ENCODE data around the gene MMD.
"Not testable (repeated sequence)": the region's sequence is repeated elsewhere in the genome, so short reads cannot be mapped to it uniquely, and the experiment has no call there.

MMD gene

GRCh38 chr17:55395803-55396505, 25.7 kb downstream of the MMD start:
- no peak for DNase-seq (ENCODE audit: low read depth in 2 of 2, low spot score in 1 of 2)

DNA sequence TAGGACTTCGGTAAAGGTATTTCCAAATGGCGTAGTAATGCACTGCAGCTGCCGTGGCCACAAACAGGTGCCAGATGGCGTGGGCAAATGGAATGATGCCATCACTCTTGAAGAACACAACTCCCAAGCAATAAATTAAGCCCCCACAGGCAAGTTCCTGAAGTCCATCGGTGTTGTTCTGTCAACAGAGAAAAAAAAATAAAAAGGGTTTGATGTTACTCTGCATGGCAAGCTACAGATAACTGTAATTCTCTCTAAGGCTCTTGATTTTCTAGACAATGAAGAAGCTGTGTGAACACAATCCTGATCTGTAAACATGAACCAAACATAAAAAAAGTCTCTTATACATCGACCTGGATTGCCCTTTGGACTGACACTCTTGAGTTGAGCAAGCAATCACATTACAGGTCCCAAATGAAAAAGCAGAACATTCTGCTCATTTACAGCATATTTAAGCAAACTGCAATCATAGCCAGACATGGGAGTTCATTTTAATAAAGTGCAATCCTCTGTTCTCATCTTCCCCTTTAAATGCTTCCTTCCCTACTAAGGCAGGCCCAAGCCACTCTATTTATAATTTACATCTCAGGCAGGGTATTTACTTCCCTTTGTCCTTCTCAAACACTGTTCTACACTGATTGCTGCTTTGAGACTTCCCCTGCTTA, 27.1 kb downstream of the MMD start:
- DNase-seq (ENCODE audit: low read depth in 2 of 2, low spot score in 1 of 2) = no peak

GRCh38 chr17:55391764-55392467, 29.7 kb downstream of the MMD start:
- DNase-seq (ENCODE audit: low read depth in 2 of 2, low spot score in 1 of 2) = no peak

GRCh38 chr17:55391244-55391757, 30.3 kb downstream of the MMD start:
- DNase-seq (ENCODE audit: low read depth in 2 of 2, low spot score in 1 of 2) = no peak

DNA sequence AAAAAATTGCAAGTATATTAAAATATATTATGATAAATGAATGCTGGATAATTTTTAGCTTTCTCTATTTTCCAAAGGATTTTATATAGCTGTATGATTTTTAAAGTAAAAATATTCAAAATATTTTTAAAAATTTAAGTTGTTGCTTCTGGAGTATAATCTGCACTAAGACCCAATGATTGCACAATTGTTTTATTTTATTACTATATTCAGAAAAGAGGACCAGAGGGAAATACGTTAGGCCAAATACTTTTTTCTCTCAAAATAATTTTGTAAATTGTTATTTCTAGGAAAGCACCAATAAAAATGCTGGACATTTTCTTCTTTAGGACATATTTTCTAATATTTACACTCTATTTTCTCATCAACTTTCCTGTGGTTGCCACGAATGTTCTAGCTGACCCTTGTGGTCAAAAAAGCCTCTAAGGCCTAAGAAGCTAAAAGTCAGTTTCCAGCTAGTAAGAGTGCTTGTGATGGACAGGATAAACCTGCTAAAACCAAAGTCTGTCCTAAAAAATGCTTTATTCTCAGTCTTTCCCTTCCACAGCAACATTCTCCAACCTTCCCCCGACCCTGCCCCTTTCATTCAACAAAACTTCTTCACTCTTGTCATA, 31.2 kb downstream of the MMD start:
- DNase-seq (ENCODE audit: low read depth in 2 of 2, low spot score in 1 of 2) = no peak

DNA sequence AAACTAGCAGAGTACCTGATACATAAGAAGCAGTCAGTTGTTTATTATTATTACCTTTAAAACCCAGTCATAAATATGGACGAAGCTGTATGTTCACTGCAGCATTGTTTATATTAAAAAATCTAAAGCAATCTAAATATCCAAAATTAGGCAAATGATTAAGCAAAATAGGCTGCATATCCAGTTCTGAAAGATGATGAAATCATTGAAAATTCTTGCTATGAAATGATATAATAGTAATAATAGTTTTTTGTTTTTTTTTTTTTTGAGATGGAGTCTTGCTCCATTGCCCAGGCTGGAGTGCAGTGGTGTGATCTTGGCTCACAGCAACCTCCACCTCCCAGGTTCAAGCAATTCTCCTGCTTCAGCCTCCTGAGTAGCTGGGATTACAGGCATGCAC, 31.9 kb downstream of the MMD start:
- DNase-seq (ENCODE audit: low read depth in 2 of 2, low spot score in 1 of 2) = not testable (repeated sequence)

- DNase-seq (ENCODE audit: low read depth in 2 of 2, low spot score in 1 of 2) = no peak
Observed at GRCh38 chr17:55388842-55389241, 32.8 kb downstream of the MMD start.

DNA sequence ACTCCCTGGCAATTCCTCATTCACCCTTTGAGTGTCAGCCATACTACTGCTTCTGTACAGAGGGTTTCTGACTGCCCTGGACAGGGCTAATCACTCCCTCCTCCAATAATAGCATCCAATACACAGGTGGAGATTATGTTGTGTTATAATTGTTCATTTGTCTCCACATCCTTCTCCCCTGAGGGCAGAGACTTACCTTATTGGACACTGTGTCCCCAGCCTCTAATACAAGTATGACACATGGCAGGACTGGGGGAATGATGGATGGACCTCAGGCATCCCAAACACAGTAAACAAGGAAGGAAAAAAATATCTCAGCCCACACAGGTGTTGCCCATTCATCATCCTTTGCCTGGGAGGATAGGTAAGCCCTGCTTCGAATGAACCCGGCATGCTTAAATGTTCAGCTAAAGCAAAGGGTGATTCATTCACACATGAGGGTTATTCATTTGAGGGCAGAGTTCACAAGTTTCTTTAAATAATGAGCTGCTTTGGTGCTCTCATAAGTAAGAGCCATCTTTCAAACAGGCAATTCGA, 34.8 kb downstream of the MMD start:
- DNase-seq (ENCODE audit: low read depth in 2 of 2, low spot score in 1 of 2) = no peak

DNA sequence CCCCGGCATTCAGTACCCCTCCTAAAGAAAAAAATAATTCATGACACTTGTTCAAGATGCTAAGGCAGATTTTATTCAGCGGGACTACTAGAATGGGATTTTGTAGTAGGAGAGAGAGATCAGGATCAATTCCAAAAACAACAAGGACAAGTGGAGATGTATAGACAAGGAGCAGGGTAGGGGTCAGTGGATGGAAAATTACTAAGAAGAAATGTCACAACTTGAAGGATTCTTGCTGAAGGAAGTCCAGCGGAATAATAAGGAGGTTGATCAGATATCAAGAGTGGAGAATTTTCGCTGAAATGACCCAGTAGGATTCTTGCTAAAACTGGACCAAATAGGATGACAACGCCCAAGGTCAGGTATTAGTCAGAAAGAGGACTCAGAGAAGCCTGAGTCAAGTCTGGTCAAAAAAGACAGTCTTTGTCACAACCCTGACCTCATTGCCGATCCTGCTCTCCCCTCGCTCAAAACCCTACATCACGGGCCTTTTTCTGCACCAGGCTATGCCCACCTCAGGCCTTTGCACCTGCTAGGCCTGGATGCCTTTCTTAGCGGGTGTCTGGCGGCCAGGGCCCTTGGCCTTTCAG, 36.9 kb downstream of the MMD start:
- no peak for DNase-seq (ENCODE audit: low read depth in 2 of 2, low spot score in 1 of 2)

GRCh38 chr17:55383771-55384642, 37.6 kb downstream of the MMD start:
- no peak for DNase-seq (ENCODE audit: low read depth in 2 of 2, low spot score in 1 of 2)

DNA sequence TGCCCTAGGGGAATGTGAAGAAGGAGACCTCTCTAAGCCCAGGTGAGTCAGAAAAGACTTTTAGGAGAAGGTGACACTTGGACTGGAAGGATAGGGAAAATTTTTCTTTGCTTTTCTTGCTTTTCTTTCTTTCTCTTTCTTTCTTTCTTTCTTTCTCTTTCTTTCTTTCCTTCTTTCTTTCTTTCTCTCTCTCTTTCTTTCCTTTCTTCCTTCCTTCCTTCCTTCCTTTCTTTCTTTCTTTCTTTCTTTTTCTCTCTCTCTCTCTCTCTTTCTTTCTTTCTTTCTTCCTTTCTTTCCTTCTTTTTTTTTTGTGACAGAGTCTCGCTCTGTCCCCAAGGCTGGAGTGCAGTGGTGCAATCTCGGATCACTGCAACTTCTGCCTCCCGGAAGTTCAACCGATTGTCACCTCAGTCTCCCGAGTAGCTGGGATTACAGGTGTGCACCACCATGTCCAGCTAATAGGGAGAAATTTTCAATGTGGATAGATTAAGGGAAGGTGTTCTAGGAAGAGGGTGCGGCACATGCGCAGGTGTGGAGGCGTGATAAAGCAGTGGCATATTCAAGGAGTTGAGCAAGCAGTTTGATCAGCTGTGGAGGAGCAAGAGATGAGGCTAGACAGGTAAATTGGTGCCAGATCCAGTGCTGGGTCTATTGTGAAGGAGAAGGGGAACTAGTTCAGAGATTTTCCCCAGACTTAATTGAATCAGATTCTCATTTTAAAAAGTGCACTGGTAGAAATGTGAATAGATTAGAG, 40.4 kb downstream of the MMD start:
- no peak for DNase-seq (ENCODE audit: low read depth in 2 of 2, low spot score in 1 of 2)

GRCh38 chr17:55377671-55378275, 43.9 kb downstream of the MMD start:
- no peak for DNase-seq (ENCODE audit: low read depth in 2 of 2, low spot score in 1 of 2)

- DNase-seq (ENCODE audit: low read depth in 2 of 2, low spot score in 1 of 2) = no peak
Observed at GRCh38 chr17:55368706-55369105, 52.9 kb downstream of the MMD start.

- no peak for DNase-seq (ENCODE audit: low read depth in 2 of 2, low spot score in 1 of 2)
Observed at GRCh38 chr17:55366020-55366481, 55.6 kb downstream of the MMD start.

GRCh38 chr17:55363033-55363432, 58.6 kb downstream of the MMD start:
- no peak for DNase-seq (ENCODE audit: low read depth in 2 of 2, low spot score in 1 of 2)

- DNase-seq (ENCODE audit: low read depth in 2 of 2, low spot score in 1 of 2) = no peak
Observed at GRCh38 chr17:55360971-55361370, 60.7 kb downstream of the MMD start.

DNA sequence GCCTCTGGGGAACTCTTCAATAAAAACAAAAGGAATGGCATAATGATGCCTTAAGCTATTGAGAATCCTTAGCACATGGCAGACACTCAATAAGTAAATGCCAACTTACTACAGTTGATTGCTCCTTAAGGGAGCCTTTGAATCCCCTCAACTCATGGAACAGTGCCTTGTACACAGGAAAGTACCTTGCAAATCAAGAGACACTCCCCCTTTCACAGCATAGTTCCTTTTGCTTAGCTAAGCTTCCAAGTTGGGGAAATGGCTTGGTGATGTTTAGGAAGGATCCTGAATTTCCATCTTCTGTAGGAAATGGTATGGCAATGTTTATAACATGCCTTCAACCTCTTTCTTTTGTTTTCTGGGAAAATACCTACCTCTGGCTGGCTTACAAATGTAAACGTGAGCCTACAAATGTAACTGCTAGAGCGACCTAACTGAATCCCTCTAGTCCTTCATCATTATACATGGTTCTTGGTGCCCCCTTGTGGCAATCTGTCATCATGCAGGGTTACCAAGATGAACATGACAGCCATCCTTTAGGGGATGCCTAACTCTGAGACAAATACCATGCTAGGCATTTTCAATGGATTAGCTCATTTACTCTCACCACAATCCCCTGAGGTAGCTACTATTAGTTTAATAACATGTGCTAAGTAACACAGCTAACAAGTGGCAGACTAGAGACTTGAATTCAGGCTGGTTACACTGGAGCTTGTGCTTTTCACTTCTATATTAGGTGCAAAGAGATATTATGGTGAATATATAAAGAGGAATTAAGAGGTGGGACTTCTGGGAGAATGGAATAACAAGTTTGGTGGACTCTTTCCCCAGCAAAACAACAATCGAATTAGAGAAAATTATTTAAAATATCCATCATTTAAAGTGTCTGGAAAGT, 65.0 kb downstream of the MMD start:
- peak; percentile 32 to 34 for DNase-seq (ENCODE audit: low read depth in 2 of 2, low spot score in 1 of 2)

DNA sequence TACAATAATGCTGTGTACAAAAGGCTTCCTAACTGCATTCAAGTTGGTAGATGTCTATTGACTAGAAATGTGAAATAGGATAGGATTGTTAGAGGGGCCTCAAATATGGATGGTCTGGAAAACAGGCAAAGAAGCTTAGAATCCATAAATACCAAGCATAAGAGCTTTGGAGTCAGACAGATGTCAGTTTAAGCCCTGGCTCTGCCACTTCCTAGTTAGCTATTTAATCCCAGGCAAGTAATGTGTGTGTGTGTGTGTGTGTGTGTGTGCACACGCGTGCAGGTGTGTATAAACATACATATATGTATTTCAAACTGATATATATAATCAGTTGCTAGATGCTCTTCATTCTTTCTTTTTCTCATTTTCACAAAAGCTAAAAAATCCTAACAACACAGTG, 66.7 kb downstream of the MMD start:
- DNase-seq (ENCODE audit: low read depth in 2 of 2, low spot score in 1 of 2) = no peak
